ENCODE measurements around the gene CAMTA1.

- no peak for TF ChIP-seq CTCF (IDR thresholded peaks at IDR 0.05)
- TF ChIP-seq POLR2A (IDR thresholded peaks at IDR 0.05) = no peak
- no peak for TF ChIP-seq EP300 (IDR thresholded peaks at IDR 0.05)
- TF ChIP-seq POLR2AphosphoS5 (IDR thresholded peaks at IDR 0.05) = no peak
Observed at GRCh38 chr1:7640350-7640749, 855.1 kb downstream of the CAMTA1 start.

Measured in stomach (tissue), 4 donors.